Keratinocyte (primary cell): ENCODE measurements around the gene RBM34. TPM values are rescaled to one million over a fixed set of nuclear protein-coding genes. Genes with fewer than 3 reads are reported as not detected.

Experiments
- DNase-seq: peaks from one replicate; pipeline ENCODE4 v3.0.0-alpha.2; 2011; ENCODE audit warnings: low read depth, missing footprints, low spot score
- FAIRE-seq: peaks from 2 replicates; lab custom pipeline; 2011; peaks lifted over from hg19 to GRCh38; lab: Jason Lieb, UNC
- H2AFZ ChIP-seq: 2 replicates; pipeline ENCODE4 v1.6.0; 2012; ENCODE audit warnings: low read length, control low read depth, inconsistent platforms; ENCODE audit not compliant: control insufficient read depth
- H3K27ac ChIP-seq: 2 replicates; pipeline ENCODE4 v1.5.1; 2011; ENCODE audit warnings: low read length; ENCODE audit not compliant: control insufficient read depth, insufficient read depth
- H3K27me3 ChIP-seq: 3 replicates; pipeline ENCODE4 v1.6.0; 2011; ENCODE audit warnings: low read length; ENCODE audit not compliant: control insufficient read depth, insufficient read depth; ENCODE audit errors: extremely low read depth
- H3K36me3 ChIP-seq, 2 experiments: 2 replicates in 1 of 2; 3 replicates in 1 of 2; pipeline ENCODE4 v1.5.1; 2011; ENCODE audit warnings: low read length in 2 of 2, mild to moderate bottlenecking in 1 of 2; ENCODE audit not compliant: control insufficient read depth in 2 of 2, insufficient read depth in 2 of 2; ENCODE audit errors: extremely low read depth in 1 of 2
- H3K4me1 ChIP-seq: 3 replicates; pipeline ENCODE4 v1.5.1; 2011; ENCODE audit warnings: low read length; ENCODE audit not compliant: control insufficient read depth, insufficient read depth; ENCODE audit errors: extremely low read depth
- H3K4me2 ChIP-seq: 3 replicates; pipeline ENCODE4 v1.6.0; 2011; ENCODE audit warnings: low read depth, low read length; ENCODE audit not compliant: control insufficient read depth, insufficient read depth; ENCODE audit errors: extremely low read depth
- H3K4me3 ChIP-seq, 3 experiments: fragments of 200-600 bp in 1 of 3; sonication (generic) in 1 of 3; 2 replicates in 2 of 3; 3 replicates in 1 of 3; pipeline ENCODE4 v1.5.1; 2011 to 2016; ENCODE audit warnings: low read length in 3 of 3, mild to moderate bottlenecking in 3 of 3, control low read depth in 2 of 3, inconsistent platforms in 1 of 3, low read depth in 1 of 3, mixed read lengths in 1 of 3, mixed run types in 1 of 3, moderate library complexity in 1 of 3; ENCODE audit not compliant: control insufficient read depth in 2 of 3, insufficient read depth in 2 of 3; ENCODE audit errors: extremely low read depth in 1 of 3
- H3K79me2 ChIP-seq: 2 replicates; pipeline ENCODE4 v1.6.0; 2012; ENCODE audit warnings: low read length; ENCODE audit not compliant: control insufficient read depth, insufficient read depth
- H3K9ac ChIP-seq: 3 replicates; pipeline ENCODE4 v1.6.0; 2011; ENCODE audit warnings: low read length; ENCODE audit not compliant: control insufficient read depth, insufficient read depth; ENCODE audit errors: extremely low read depth
- H3K9me1 ChIP-seq: 3 replicates; pipeline ENCODE4 v1.6.0; 2011; ENCODE audit warnings: low read length; ENCODE audit not compliant: control insufficient read depth, insufficient read depth; ENCODE audit errors: extremely low read depth
- H3K9me3 ChIP-seq: 2 replicates; pipeline ENCODE4 v1.5.1; 2012; ENCODE audit warnings: low read depth, low read length; ENCODE audit not compliant: control insufficient read depth
- H4K20me1 ChIP-seq: 3 replicates; pipeline ENCODE4 v1.6.0; 2011; ENCODE audit warnings: low read length; ENCODE audit not compliant: control insufficient read depth, insufficient read depth; ENCODE audit errors: extremely low read depth
- EZH2 ChIP-seq: IDR thresholded peaks from one replicate; pipeline ENCODE4 v1.6.1; 2012; ENCODE audit warnings: inconsistent platforms, mild to moderate bottlenecking, low read length, moderate library complexity
- dilution Hi-C: fragments of 300-500 bp; cut with MboI; formaldehyde crosslinking; loops from one replicate; pipeline ENCODE4 v1.7.0; 2020; ENCODE audit warnings: low sequenced_read_pairs; ENCODE audit not compliant: extremely low pct_ligation_motif_present
- polyA plus RNA-seq, 5 experiments: library from polyadenylated mRNA; depleted of rRNA in 3 of 5; stranded (reverse) in 3 of 5; stranded (forward) in 1 of 5; unstranded in 1 of 5; fragments of >200 nt; gene quantifications; 1 replicate in 1 of 5; 2 replicates in 3 of 5; 3 replicates in 1 of 5; pipeline versions ENCODE4 v1.2.1 to v1.2.3, GENCODE V29; 2011 to 2012; ENCODE audit warnings: missing spikeins in 2 of 5, low read depth in 1 of 5, low replicate concordance in 1 of 5
- TF ChIP-seq, protein P1 (sequence below), 3 experiments: IDR thresholded peaks in 1 of 3; conservative IDR thresholded peaks in 1 of 3; optimal IDR thresholded peaks in 1 of 3; 2 replicates in 2 of 3; 3 replicates in 1 of 3; pipeline versions ENCODE3 to v1.5.1; 2011; ENCODE audit warnings: low read length in 3 of 3, mild to moderate bottlenecking in 3 of 3, moderate library complexity in 2 of 3, control low read depth in 1 of 3, inconsistent platforms in 1 of 3; ENCODE audit not compliant: insufficient read depth in 2 of 3; ENCODE audit errors: extremely low read depth in 1 of 3

The RBM34 gene
- polyA plus RNA-seq, 1 donor (not counting 4 experiments of a cell fraction or from before 2014, with no cell fraction given), result 39.3 TPM

GRCh38 chr1:235181561-235182245 is 20.7 kb upstream of the RBM34 start:
- dilution Hi-C loops, result no loop called here
- H3K4me3 ChIP-seq, result no peak overlapping the region
- FAIRE-seq (no peak), DNase-seq (no peak)
- H3K9me3 ChIP-seq, result no peaks in the 10 kb centered on the region
- H3K4me2 ChIP-seq, result no peak overlapping the region
- TF ChIP-seq EZH2, result no peak
- TF ChIP-seq, protein P1, sequence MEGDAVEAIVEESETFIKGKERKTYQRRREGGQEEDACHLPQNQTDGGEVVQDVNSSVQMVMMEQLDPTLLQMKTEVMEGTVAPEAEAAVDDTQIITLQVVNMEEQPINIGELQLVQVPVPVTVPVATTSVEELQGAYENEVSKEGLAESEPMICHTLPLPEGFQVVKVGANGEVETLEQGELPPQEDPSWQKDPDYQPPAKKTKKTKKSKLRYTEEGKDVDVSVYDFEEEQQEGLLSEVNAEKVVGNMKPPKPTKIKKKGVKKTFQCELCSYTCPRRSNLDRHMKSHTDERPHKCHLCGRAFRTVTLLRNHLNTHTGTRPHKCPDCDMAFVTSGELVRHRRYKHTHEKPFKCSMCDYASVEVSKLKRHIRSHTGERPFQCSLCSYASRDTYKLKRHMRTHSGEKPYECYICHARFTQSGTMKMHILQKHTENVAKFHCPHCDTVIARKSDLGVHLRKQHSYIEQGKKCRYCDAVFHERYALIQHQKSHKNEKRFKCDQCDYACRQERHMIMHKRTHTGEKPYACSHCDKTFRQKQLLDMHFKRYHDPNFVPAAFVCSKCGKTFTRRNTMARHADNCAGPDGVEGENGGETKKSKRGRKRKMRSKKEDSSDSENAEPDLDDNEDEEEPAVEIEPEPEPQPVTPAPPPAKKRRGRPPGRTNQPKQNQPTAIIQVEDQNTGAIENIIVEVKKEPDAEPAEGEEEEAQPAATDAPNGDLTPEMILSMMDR (optimal IDR thresholded peaks at IDR 0.05 in 1 of 3, IDR thresholded peaks at IDR 0.05 in 1 of 3, conservative IDR thresholded peaks at IDR 0.05 in 1 of 3; ENCODE audit: extremely low read depth in 1 of 3, insufficient read depth in 2 of 3, low read length in 3 of 3), result no peak
- no peaks in the 10 kb centered on the region for H3K4me1 ChIP-seq
- no peak overlapping the region for H3K27ac ChIP-seq
- no peaks in the 10 kb centered on the region for H3K9me1 ChIP-seq
- no peaks in the 10 kb centered on the region for H4K20me1 ChIP-seq
- H2AFZ ChIP-seq, result no peak overlapping the region
- H3K36me3 ChIP-seq, result peaks cover 4 to 9% of the 10 kb centered on the region in 2 experiments
- H3K79me2 ChIP-seq, result no peaks in the 10 kb centered on the region
- no peak overlapping the region for H3K9ac ChIP-seq
- H3K27me3 ChIP-seq, result no peaks in the 10 kb centered on the region

DNA sequence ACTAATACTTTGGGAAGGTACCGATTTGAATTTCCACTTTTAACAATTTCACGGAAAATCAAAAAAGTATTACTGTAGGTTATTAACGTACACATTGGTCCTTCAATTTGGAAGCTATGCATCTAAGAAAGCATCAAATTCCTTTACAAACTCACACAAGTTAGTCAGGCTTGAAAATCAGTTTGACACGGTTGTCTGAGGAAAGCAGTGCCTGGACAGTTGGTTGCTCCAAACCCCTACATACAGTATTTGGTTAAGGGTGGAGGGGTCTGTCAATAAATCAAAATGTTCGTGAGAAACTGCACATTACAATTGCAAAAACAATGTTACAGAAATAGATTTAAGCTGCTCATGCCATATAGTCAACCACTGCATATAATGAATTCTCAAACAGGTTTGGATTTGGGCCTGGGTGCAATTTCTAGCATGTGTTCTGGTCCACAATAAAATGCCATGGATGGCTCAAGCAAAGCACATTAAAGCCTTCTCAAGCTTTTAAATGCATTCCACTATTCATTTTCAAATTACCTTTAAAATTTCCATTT is 19.9 kb upstream of the RBM34 start:
- Histone ChIP-seq H3K9me1 (no peaks in the 10 kb centered on the region), H3K36me3 (peaks cover 6 to 12% of the 10 kb centered on the region in 2 experiments), H4K20me1 (no peaks in the 10 kb centered on the region), H3K4me2 (no peak overlapping the region), H3K9ac (no peak overlapping the region), H3K79me2 (no peaks in the 10 kb centered on the region), H2AFZ (no peak overlapping the region), H3K4me3 (no peak overlapping the region), H3K4me1 (no peaks in the 10 kb centered on the region), H3K27ac (no peak overlapping the region), H3K27me3 (no peaks in the 10 kb centered on the region), H3K9me3 (no peaks in the 10 kb centered on the region)
- FAIRE-seq, result no peak
- no peak for DNase-seq
- no peak for TF ChIP-seq EZH2
- TF ChIP-seq, protein P1 (optimal IDR thresholded peaks at IDR 0.05 in 1 of 3, IDR thresholded peaks at IDR 0.05 in 1 of 3, conservative IDR thresholded peaks at IDR 0.05 in 1 of 3; ENCODE audit: extremely low read depth in 1 of 3, insufficient read depth in 2 of 3, low read length in 3 of 3), result no peak
- dilution Hi-C loops, result no loop called here
